ENCODE measurements around the gene C17orf113. TPM values are rescaled to one million over a fixed set of nuclear protein-coding genes. Genes with fewer than 3 reads are reported as not detected.

C17orf113 gene
- total and polyA plus RNA-seq, 2 of the 4 experiments (the other 2 are of a cell fraction): under 0.01 to 0.03 TPM

GRCh38 chr17:42051013-42051400 lies 606 bp upstream of the C17orf113 start:
- Histone ChIP-seq H2AFZ (replicated peaks; ENCODE audit: low read length, poor library complexity) (peak overlapping the region; percentile 85), H3K79me1 (ENCODE audit: low read depth in 1 of 2, low read length in 2 of 2) (no peaks in the 10 kb centered on the region), H2AK9ac (replicated peaks; ENCODE audit: low read depth, low read length, poor library complexity) (peak overlapping the region; percentile 42), H3K27me3 (ENCODE audit: control insufficient read depth, insufficient read depth, low read length) (peaks cover 72% of the 10 kb centered on the region), H4K20me1 (ENCODE audit: insufficient read depth, low read length) (no peaks in the 10 kb centered on the region), H2AK5ac (ENCODE audit: low read depth, low read length) (no peak overlapping the region; the same call in 1 of the 2 replicates), H4K91ac (ENCODE audit: insufficient read depth, low read depth, low read length) (no peak overlapping the region), H2BK15ac (ENCODE audit: low read depth, low read length) (no peak overlapping the region), H3K27ac (ENCODE audit: insufficient read depth, low read length) (no peak overlapping the region), H2BK5ac (ENCODE audit: low read depth, low read length, poor library complexity, severe bottlenecking) (no peak overlapping the region), H3K4me3 (ENCODE audit: insufficient read depth, low read depth, low read length) (no peak overlapping the region), H4K8ac (ENCODE audit: low read depth in 2 of 2, low read length in 2 of 2) (no peak overlapping the region), H3K56ac (ENCODE audit: extremely low read depth, insufficient read depth, low read length) (no peak overlapping the region), H3K18ac (ENCODE audit: low read depth, low read length) (no peak overlapping the region), H4K5ac (ENCODE audit: low read depth, low read length) (no peak overlapping the region), H3K9ac (ENCODE audit: low read depth, low read length) (no peak overlapping the region), H2BK20ac (ENCODE audit: low read depth, low read length) (no peak overlapping the region), H3K14ac (replicated peaks; ENCODE audit: low read depth, low read length) (no peak overlapping the region), H3K9me3 (ENCODE audit: control insufficient read depth, insufficient read depth, low read length) (no peaks in the 10 kb centered on the region), H3K23ac (ENCODE audit: low read depth, low read length) (no peak overlapping the region), H2BK120ac (ENCODE audit: low read depth, low read length) (no peak overlapping the region), H3K4me2 (ENCODE audit: low read depth, low read length) (peak overlapping the region; percentile 46; the same call in 1 of the 2 replicates), H3K36me3 (ENCODE audit: control insufficient read depth, insufficient read depth, low read length) (no peaks in the 10 kb centered on the region), H3K4me1 (ENCODE audit: control insufficient read depth, insufficient read depth, low read length) (0 out of 2 replicates have a peak, but pooled peaks cover 1% of the 10 kb centered on the region), H3K9me1 (ENCODE audit: insufficient read depth, low read length) (peaks cover 3% of the 10 kb centered on the region; the same call in 1 of the 2 replicates), H3K4ac (ENCODE audit: low read depth, low read length) (no peak overlapping the region)
- no peak for ATAC-seq (ENCODE audit: low read depth)
- in situ Hi-C loops (cut with MboI; ENCODE audit: low sequenced_read_pairs): no loop called here
- no peak for TF ChIP-seq MAZ (IDR thresholded peaks at IDR 0.05; ENCODE audit: borderline replicate concordance, low read depth, low read length)
- TF ChIP-seq RCOR1 (IDR thresholded peaks at IDR 0.05; ENCODE audit: insufficient replicate concordance, low read length): no peak
- TF ChIP-seq SMC3 (IDR thresholded peaks at IDR 0.05; ENCODE audit: low read depth, low read length): no peak
- TF ChIP-seq FOS (IDR thresholded peaks at IDR 0.05; ENCODE audit: low read depth, low read length): no peak
- TF ChIP-seq USF2 (IDR thresholded peaks at IDR 0.05; ENCODE audit: low read depth, low read length): no peak
- no peak for TF ChIP-seq RAD21 (IDR thresholded peaks at IDR 0.05; ENCODE audit: low read length)
- TF ChIP-seq POLR2A (IDR thresholded peaks at IDR 0.05; ENCODE audit: low read depth, low read length): no peak
- TF ChIP-seq BHLHE40 (IDR thresholded peaks at IDR 0.05; ENCODE audit: low read depth, low read length): no peak
- no peak for TF ChIP-seq MXI1 (IDR thresholded peaks at IDR 0.05; ENCODE audit: borderline replicate concordance, low read depth, low read length)
- TF ChIP-seq RFX5 (IDR thresholded peaks at IDR 0.05; ENCODE audit: low read depth, low read length): no peak
- no peak for TF ChIP-seq ELK1 (IDR thresholded peaks at IDR 0.05; ENCODE audit: borderline replicate concordance, low read depth, low read length)
- TF ChIP-seq CEBPB (IDR thresholded peaks at IDR 0.05; ENCODE audit: low read depth, low read length): no peak
- TF ChIP-seq NFE2L2 (IDR thresholded peaks at IDR 0.05; ENCODE audit: low read depth, low read length): no peak
- no peak for TF ChIP-seq CHD1 (IDR thresholded peaks at IDR 0.05; ENCODE audit: low read depth, low read length)
- no peak for TF ChIP-seq MAFK (IDR thresholded peaks at IDR 0.05; ENCODE audit: low read depth, low read length)
- TF ChIP-seq CTCF (conservative IDR thresholded peaks at IDR 0.05; ENCODE audit: low read depth, low read length): no peak
- no TSS peak for BruUV-seq (replicated peaks)
- ChIA-PET CTCF (interaction anchor here (1.0 kb wide), 1 partner anchor 9 kb away, joined by 3 read pairs; no protein-coding TSS in a partner anchor), POLR2A (ENCODE audit: unreplicated experiment) (no interaction called here)
- dilution Hi-C loops (cut with HindIII; ENCODE audit: low sequenced_read_pairs, unreplicated experiment): no loop called here
- intact Hi-C loops (cut with micrococcal nuclease): no loop called here
- no peak for DNase-seq
- no CpG with 5 or more reads among the region's 8 CpGs for WGBS, 2 experiments (ENCODE audit: extremely low coverage in 2 of 2, insufficient read length in 1 of 2)

All from IMR-90 (cell line).